Vagina (tissue), 2 donors: ENCODE data around the gene AFG3L2. TPM values are rescaled to one million over a fixed set of nuclear protein-coding genes. Genes with fewer than 3 reads are reported as not detected.

Experiments
- DNase-seq, 2 donors: peaks; one replicate each; pipeline ENCODE4 v3.0.0-alpha.2; 2017; ENCODE audit errors: extremely low spot score in 2 of 2
- H3K27ac ChIP-seq: fragments of 200-600 bp; sonication (generic); one replicate; pipeline ENCODE4 v1.5.1; 2019
- H3K27me3 ChIP-seq: fragments of 200-600 bp; sonication (generic); one replicate; pipeline ENCODE4 v1.5.1; 2019
- H3K36me3 ChIP-seq, 2 donors: fragments of 200-600 bp; sonication (generic); one replicate each; pipeline ENCODE4 v1.5.1; 2017 to 2019
- H3K4me1 ChIP-seq: fragments of 200-600 bp; sonication (generic); one replicate; pipeline ENCODE4 v1.5.1; 2019
- H3K4me3 ChIP-seq, 2 donors: fragments of 200-600 bp; sonication (generic); 1 replicate in 1 of 2; 2 replicates in 1 of 2; pipeline ENCODE4 v1.5.1; 2016 to 2019
- H3K9me3 ChIP-seq: fragments of 200-600 bp; sonication (generic); one replicate; pipeline ENCODE4 v1.5.1; 2019
- POLR2A ChIP-seq, 2 donors: fragments of 450-650 bp; IDR thresholded peaks; one replicate each; pipeline ENCODE4 v1.6.1; 2017; ENCODE audit warnings: antibody characterized with exemption in 2 of 2, mild to moderate bottlenecking in 2 of 2, moderate library complexity in 2 of 2
- POLR2AphosphoS5 ChIP-seq, 2 donors: sonication (generic); formaldehyde crosslinking; IDR thresholded peaks; one replicate each; pipeline ENCODE4 v1.9.0; 2017; ENCODE audit warnings: antibody characterized with exemption in 2 of 2, mild to moderate bottlenecking in 2 of 2, low read depth in 1 of 2; ENCODE audit not compliant: insufficient read depth in 1 of 2
- intact Hi-C: fragments of 100-400 bp; cut with DNase I; formaldehyde crosslinking; loops from one replicate; pipeline ENCODE4 v1.15.1; 2023
- total RNA-seq: library from RNA; depleted of rRNA; stranded (reverse); fragments of >200 nt; gene quantifications from one replicate; pipeline ENCODE4 v1.2.3, GENCODE V29; 2016
- TF ChIP-seq, protein P1 (sequence below), 3 experiments: fragments of 450-650 bp in 2 of 3; fragments of 200-600 bp in 1 of 3; sonication (generic) in 1 of 3; IDR thresholded peaks; one replicate each; pipeline ENCODE4 v1.5.1; 2017 to 2019; ENCODE audit warnings: antibody characterized with exemption in 3 of 3, mild to moderate bottlenecking in 2 of 3, moderate library complexity in 2 of 3

Gene AFG3L2
- total RNA-seq, 1 donor from 2014 or later: 38.3 TPM

DNA sequence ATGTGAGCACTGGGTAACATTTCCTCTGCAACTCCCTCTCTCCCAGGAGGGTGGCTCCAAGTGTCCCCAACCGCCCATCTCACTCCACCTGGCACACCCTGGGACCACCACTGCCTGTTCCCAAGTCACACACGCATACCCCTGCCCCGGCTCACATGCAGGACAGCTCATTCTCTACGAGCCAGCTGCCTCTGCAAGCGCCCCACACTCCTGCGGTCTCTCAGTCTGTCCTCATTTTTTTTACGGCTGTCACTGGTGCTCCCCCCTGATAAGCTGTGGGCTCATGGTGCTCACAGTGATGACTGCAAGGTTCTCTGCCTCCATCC, 30.8 kb downstream of the AFG3L2 start:
- intact Hi-C loops: no loop called here
- DNase-seq: no peak
- no peaks in the 10 kb centered on the region for H3K27me3 ChIP-seq
- no peaks in the 10 kb centered on the region for H3K9me3 ChIP-seq
- TF ChIP-seq, protein P1, sequence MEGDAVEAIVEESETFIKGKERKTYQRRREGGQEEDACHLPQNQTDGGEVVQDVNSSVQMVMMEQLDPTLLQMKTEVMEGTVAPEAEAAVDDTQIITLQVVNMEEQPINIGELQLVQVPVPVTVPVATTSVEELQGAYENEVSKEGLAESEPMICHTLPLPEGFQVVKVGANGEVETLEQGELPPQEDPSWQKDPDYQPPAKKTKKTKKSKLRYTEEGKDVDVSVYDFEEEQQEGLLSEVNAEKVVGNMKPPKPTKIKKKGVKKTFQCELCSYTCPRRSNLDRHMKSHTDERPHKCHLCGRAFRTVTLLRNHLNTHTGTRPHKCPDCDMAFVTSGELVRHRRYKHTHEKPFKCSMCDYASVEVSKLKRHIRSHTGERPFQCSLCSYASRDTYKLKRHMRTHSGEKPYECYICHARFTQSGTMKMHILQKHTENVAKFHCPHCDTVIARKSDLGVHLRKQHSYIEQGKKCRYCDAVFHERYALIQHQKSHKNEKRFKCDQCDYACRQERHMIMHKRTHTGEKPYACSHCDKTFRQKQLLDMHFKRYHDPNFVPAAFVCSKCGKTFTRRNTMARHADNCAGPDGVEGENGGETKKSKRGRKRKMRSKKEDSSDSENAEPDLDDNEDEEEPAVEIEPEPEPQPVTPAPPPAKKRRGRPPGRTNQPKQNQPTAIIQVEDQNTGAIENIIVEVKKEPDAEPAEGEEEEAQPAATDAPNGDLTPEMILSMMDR (IDR thresholded peaks at IDR 0.05): no peak
- TF ChIP-seq POLR2A (IDR thresholded peaks at IDR 0.05) (no peak), POLR2AphosphoS5 (IDR thresholded peaks at IDR 0.05; ENCODE audit: insufficient read depth in 1 of 2, low read depth in 1 of 2) (no peak)
- H3K36me3 ChIP-seq: peaks cover 5 to 94% of the 10 kb centered on the region in 2 donors
- no peak overlapping the region for H3K27ac ChIP-seq
- no peak overlapping the region for H3K4me3 ChIP-seq
- H3K4me1 ChIP-seq: no peaks in the 10 kb centered on the region

DNA sequence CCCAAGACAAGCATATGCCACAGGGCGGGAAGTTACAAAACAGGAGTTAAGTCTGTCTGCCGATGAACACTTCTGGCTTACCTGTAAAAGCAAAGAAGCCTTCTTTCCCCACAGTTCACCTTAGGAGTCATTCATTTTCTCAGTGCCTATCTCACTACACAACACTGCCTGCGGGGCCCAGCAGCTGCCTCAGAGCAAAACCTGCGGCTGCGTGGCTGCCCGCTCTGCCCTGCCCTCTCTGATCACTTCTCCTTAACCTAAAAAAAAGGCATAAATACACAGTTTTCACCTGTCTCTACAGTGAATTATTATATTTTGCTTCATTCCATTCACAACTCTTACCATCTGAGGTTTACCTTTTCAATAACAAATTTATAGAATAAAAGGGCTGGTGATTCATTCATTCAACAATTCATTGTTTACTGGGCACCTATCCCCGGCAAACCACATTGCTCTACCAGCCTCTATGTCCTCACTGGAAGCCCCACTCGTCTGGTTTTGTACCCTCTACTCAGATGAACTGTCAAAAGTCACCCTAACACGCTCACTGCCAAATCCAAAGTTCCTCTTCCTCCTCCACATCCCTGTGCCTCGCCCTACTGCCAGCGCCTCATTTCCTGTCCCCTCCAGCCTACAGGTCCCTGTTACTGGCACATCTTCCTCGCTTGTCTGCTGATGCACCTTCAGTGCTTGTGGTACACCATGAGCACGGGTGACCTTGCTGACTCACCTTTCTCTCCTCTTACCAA, 31.4 kb downstream of the AFG3L2 start:
- Histone ChIP-seq H3K27me3 (no peaks in the 10 kb centered on the region), H3K9me3 (no peaks in the 10 kb centered on the region), H3K4me3 (no peak overlapping the region), H3K27ac (no peak overlapping the region), H3K36me3 (peaks cover 5 to 93% of the 10 kb centered on the region in 2 donors), H3K4me1 (no peaks in the 10 kb centered on the region)
- intact Hi-C loops: no loop called here
- TF ChIP-seq, protein P1 (IDR thresholded peaks at IDR 0.05): no peak
- TF ChIP-seq POLR2AphosphoS5 (IDR thresholded peaks at IDR 0.05; ENCODE audit: insufficient read depth in 1 of 2, low read depth in 1 of 2) (no peak), POLR2A (IDR thresholded peaks at IDR 0.05) (no peak)
- DNase-seq: no peak

DNA sequence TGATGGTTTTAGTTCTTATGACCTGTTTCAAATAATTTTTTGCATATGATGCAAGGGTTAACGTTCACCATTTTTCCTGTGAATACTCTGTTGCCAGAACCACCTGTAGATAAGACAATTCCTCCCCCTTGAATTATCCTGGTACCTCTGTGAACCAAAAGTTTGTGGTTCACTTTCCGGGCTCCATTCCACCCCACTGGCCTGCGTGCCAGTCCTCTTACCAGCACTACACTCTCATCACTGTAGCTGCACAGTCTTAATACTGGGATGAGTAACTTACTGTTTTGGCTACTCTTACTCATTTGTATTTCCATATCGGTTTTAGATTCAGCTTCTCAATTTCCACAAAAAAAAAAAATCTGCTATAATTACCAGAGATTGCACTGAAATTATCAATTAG, 34.4 kb downstream of the AFG3L2 start:
- H3K9me3 ChIP-seq: no peaks in the 10 kb centered on the region
- H3K4me3 ChIP-seq: no peak overlapping the region
- intact Hi-C loops: no loop called here
- H3K27ac ChIP-seq: no peak overlapping the region
- DNase-seq: no peak
- TF ChIP-seq POLR2AphosphoS5 (IDR thresholded peaks at IDR 0.05; ENCODE audit: insufficient read depth in 1 of 2, low read depth in 1 of 2) (no peak), POLR2A (IDR thresholded peaks at IDR 0.05) (no peak)
- TF ChIP-seq, protein P1 (IDR thresholded peaks at IDR 0.05): no peak
- H3K36me3 ChIP-seq: peaks cover 2 to 82% of the 10 kb centered on the region in 2 donors
- H3K27me3 ChIP-seq: no peaks in the 10 kb centered on the region
- H3K4me1 ChIP-seq: no peaks in the 10 kb centered on the region

DNA sequence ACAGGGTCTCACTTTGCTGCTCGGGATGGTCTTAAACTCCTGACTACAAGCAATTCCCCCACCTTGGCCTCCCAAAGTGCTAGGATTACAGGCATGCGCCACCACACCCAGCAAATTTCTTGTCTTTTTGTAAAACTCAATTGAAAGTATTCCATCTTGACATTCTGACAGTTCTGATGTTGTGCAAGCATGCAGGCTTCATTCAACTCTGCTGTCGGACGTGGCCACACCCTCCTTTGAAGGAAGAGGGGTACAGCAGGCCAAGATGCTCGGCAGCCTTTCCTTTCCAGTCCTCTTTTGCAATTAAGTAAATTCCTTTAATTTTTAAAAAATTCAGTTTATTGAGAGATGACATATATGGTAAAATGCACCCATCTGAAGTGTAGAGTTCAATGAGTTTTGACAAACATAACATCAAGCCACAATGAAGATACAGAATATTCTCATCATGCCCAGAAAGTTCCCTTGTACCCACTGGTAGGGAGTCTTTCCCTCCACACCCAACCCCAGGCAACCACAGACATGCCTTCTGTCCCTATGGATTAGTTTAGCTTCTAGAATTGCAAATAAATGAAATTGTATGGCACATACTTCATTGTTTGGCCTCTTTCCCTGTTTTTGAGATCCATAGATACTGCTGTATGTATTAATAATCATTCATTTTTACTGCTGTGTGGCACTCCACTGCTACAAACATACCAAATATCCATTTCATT, 35.9 kb downstream of the AFG3L2 start:
- Histone ChIP-seq H3K4me1 (no peaks in the 10 kb centered on the region), H3K4me3 (no peak overlapping the region), H3K27ac (no peak overlapping the region), H3K9me3 (no peaks in the 10 kb centered on the region), H3K27me3 (no peaks in the 10 kb centered on the region), H3K36me3 (peaks cover 0 to 68% of the 10 kb centered on the region in 2 donors)
- no peak for DNase-seq
- intact Hi-C loops: no loop called here
- TF ChIP-seq, protein P1 (IDR thresholded peaks at IDR 0.05): no peak
- TF ChIP-seq POLR2AphosphoS5 (IDR thresholded peaks at IDR 0.05; ENCODE audit: insufficient read depth in 1 of 2, low read depth in 1 of 2) (no peak), POLR2A (IDR thresholded peaks at IDR 0.05) (no peak)

DNA sequence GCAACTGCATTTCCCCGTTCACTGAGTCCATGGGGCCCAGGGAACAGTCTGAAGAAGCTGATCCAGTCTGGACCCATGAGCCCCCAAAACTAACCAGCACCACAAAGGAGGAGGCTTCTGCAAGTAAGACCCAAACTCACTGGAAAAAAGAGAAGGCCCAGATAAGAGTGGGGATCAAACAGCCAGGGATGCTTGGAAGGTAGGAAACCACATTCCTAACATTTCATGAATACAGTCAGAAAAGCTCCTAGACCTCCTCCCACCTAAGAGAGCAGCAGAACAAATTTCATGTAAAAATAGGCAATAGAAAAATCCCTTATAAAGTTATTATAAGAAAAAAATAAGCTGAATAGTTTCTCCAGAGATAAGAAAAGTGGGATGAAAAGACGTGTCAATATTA, 38.6 kb downstream of the AFG3L2 start:
- TF ChIP-seq POLR2A (IDR thresholded peaks at IDR 0.05) (no peak), POLR2AphosphoS5 (IDR thresholded peaks at IDR 0.05; ENCODE audit: insufficient read depth in 1 of 2, low read depth in 1 of 2) (no peak)
- TF ChIP-seq, protein P1 (IDR thresholded peaks at IDR 0.05): no peak
- peaks cover 0 to 55% of the 10 kb centered on the region in 2 donors for H3K36me3 ChIP-seq
- intact Hi-C loops: no loop called here
- no peak overlapping the region for H3K27ac ChIP-seq
- no peaks in the 10 kb centered on the region for H3K27me3 ChIP-seq
- no peaks in the 10 kb centered on the region for H3K4me1 ChIP-seq
- H3K4me3 ChIP-seq: no peak overlapping the region
- H3K9me3 ChIP-seq: no peaks in the 10 kb centered on the region
- no peak for DNase-seq
